Spleen (tissue), 13 donors: Measurements from ENCODE around the gene ERCC6L2. TPM values are rescaled to one million over a fixed set of nuclear protein-coding genes. Genes with fewer than 3 reads are reported as not detected.
A peak's percentile ranks its signal among the peaks of the same experiment; 100 is the strongest.

Source experiments
- DNase-seq: peaks from one replicate; pipeline ENCODE4 v3.0.0-alpha.2; 2020
- H3K27ac ChIP-seq, 8 donors: fragments of 200-600 bp; sonication (generic) in 7 of 8; 1 replicate in 4 of 8; 2 replicates in 4 of 8; pipeline versions ENCODE4 v1.5.0 to v1.8.0; 2016 to 2021; ENCODE audit warnings: inconsistent platforms in 4 of 8, mild to moderate bottlenecking in 4 of 8, moderate library complexity in 1 of 8
- H3K27me3 ChIP-seq, 7 donors: fragments of 200-600 bp; sonication (generic) in 6 of 7; replicated peaks in 1 of 7; 1 replicate in 4 of 7; 2 replicates in 3 of 7; pipeline versions ENCODE4 v1.5.0 to v1.8.0; 2016 to 2021; ENCODE audit warnings: inconsistent platforms in 3 of 7, mild to moderate bottlenecking in 1 of 7
- H3K36me3 ChIP-seq, 6 donors: fragments of 200-600 bp; sonication (generic) in 5 of 6; 1 replicate in 4 of 6; 2 replicates in 2 of 6; pipeline versions ENCODE4 v1.5.0 to v1.8.0; 2016 to 2021; ENCODE audit warnings: inconsistent platforms in 2 of 6
- H3K4me1 ChIP-seq, 6 donors: fragments of 200-600 bp; sonication (generic) in 5 of 6; 1 replicate in 3 of 6; 2 replicates in 3 of 6; pipeline versions ENCODE4 v1.5.0 to v1.8.0; 2016 to 2021; ENCODE audit warnings: inconsistent platforms in 3 of 6
- H3K4me3 ChIP-seq, 8 donors: fragments of 200-600 bp; sonication (generic) in 7 of 8; 1 replicate in 4 of 8; 2 replicates in 4 of 8; pipeline versions ENCODE4 v1.5.0 to v1.8.0; 2016 to 2021; ENCODE audit warnings: inconsistent platforms in 4 of 8, mild to moderate bottlenecking in 4 of 8, moderate library complexity in 2 of 8
- H3K9me3 ChIP-seq, 8 donors: fragments of 200-600 bp; sonication (generic) in 7 of 8; 1 replicate in 4 of 8; 2 replicates in 4 of 8; pipeline versions ENCODE4 v1.5.0 to v1.8.0; 2016 to 2021; ENCODE audit warnings: inconsistent platforms in 4 of 8
- CTCF ChIP-seq, 11 experiments: fragments of 200-600 bp in 7 of 11; fragments of 450-650 bp in 4 of 11; sonication (generic) in 4 of 11; IDR thresholded peaks in 8 of 11; conservative IDR thresholded peaks in 3 of 11; 1 replicate in 7 of 11; 2 replicates in 4 of 11; pipeline versions ENCODE4 v1.4.0 to v1.8.0; 2016 to 2021; ENCODE audit warnings: antibody characterized with exemption in 11 of 11, inconsistent platforms in 4 of 11, mild to moderate bottlenecking in 1 of 11
- POLR2A ChIP-seq, 3 donors: fragments of 450-650 bp; IDR thresholded peaks; one replicate each; pipeline ENCODE4 v1.5.1; 2017; ENCODE audit warnings: antibody characterized with exemption in 3 of 3, mild to moderate bottlenecking in 1 of 3
- POLR2AphosphoS5 ChIP-seq, 3 donors: sonication (generic); formaldehyde crosslinking; IDR thresholded peaks; one replicate each; pipeline ENCODE4 v1.5.1; 2017; ENCODE audit warnings: antibody characterized with exemption in 3 of 3
- WGBS, 5 donors: extraction: QIAGEN DNeasy Blood & Tissue Kit in 3 of 5; methylation state at CpG; one replicate each; pipeline versions ENCODE4 v1.1.5 to v1.1.7; 2013 to 2018; 5-methylcytosine and 5-hydroxymethylcytosine counted together
- intact Hi-C: fragments of 100-400 bp; cut with DNase I; formaldehyde crosslinking; loops from one replicate; pipeline ENCODE4 v1.15.0; 2023; ENCODE audit warnings: low total_unique reads
- long read RNA-seq, 2 donors: transcript quantifications; one replicate each; lab custom pipeline, GENCODE V29; 2026
- polyA plus RNA-seq, 3 donors: library from polyadenylated mRNA; stranded (reverse); fragments of 200-250 nt; gene quantifications; one replicate each; pipeline ENCODE4 v1.2.1, GENCODE V29; 2013
- total RNA-seq, 7 donors: library from RNA; depleted of rRNA in 3 of 7; stranded (reverse); fragments of >200 nt in 3 of 7; fragmentation: NEBNext Ultra II Directional in 4 of 7; extraction: Animal tissue kit (Norgen Biotek cat#: 25700) in 4 of 7; gene quantifications; one replicate each; pipeline versions ENCODE4 v1.1.0 to v1.2.1, GENCODE V29; 2016 to 2021
- donor health status: healthy with polysubstance abuse.
- donor health status: DM: no; HTN: no; CAD: no; lungs with moderate emphysema.
- donor health status: DM: no; HTN: no; CAD: no.
- donor health status: Bipolar disorder and iron deficiency.
- donor health status: healthy.
- donor health status: DM: no; HTN: no; CAD: no.
- donor health status: DM: yes; HTN: yes; CAD: no.

The ERCC6L2 gene
- total RNA-seq: 100 to 1,000 TPM in 2 of 7 donors, 10 to 100 TPM in 5; 51.3 to 118 (median 82.4) TPM
- 1 to 10 TPM; 4.6 to 6.7 (median 5.0) TPM for polyA plus RNA-seq
- long read RNA-seq, donor 1: 0 reads
- long read RNA-seq, donor 2: 0 reads

GRCh38 chr9:95875305-95876137, at the start of gene ERCC6L2:
ERCC6L2 (plus strand) TSS chr9:95875691; CDS start chr9:95876039, 348 bp downstream.
- intact Hi-C loops: no loop called here
- Histone ChIP-seq H3K27ac (peak within 1 kb of the TSS in 1 of 8 donors; percentile 97), H3K4me1 (peaks cover 9 to 29% (median 25%) of the 10 kb centered on the region in 6 donors), H3K36me3 (peaks cover 0 to 31% (median 8%) of the 10 kb centered on the region in 6 donors), H3K27me3 (no peaks in the 10 kb centered on the region), H3K4me3 (no peak within 1 kb of the TSS), H3K9me3 (peaks cover 0 to 13% (median 1%) of the 10 kb centered on the region in 8 donors)
- TF ChIP-seq CTCF (IDR thresholded peaks at IDR 0.05 in 8 of 11, conservative IDR thresholded peaks at IDR 0.05 in 3 of 11): peak in 5 of 11 experiments; percentile 25 to 64 (median 41)
- TF ChIP-seq POLR2AphosphoS5 (IDR thresholded peaks at IDR 0.05): peak; percentile 92 to 97 (median 97)
- TF ChIP-seq POLR2A (IDR thresholded peaks at IDR 0.05): peak in 1 of 3 donors; percentile 62
- 0 to 1% (median 1%) methylated on average over 48 to 74 of the region's 74 CpGs for WGBS, 5 donors
- DNase-seq: peak; percentile 99

GRCh38 chr9:95826183-95826838, 49.2 kb upstream of the ERCC6L2 start:
- intact Hi-C loops: no loop called here
- DNase-seq: no peak
- H3K36me3 ChIP-seq: no peaks in the 10 kb centered on the region
- WGBS, 5 donors: 69 to 80% (median 71%) methylated on average over 8 of the region's 8 CpGs
- H3K27me3 ChIP-seq: no peaks in the 10 kb centered on the region
- no peak overlapping the region for H3K27ac ChIP-seq
- no peak overlapping the region for H3K4me3 ChIP-seq
- H3K4me1 ChIP-seq: no peaks in the 10 kb centered on the region
- TF ChIP-seq CTCF (IDR thresholded peaks at IDR 0.05 in 8 of 11, conservative IDR thresholded peaks at IDR 0.05 in 3 of 11) (no peak), POLR2A (IDR thresholded peaks at IDR 0.05) (no peak), POLR2AphosphoS5 (IDR thresholded peaks at IDR 0.05) (no peak)
- H3K9me3 ChIP-seq: no peaks in the 10 kb centered on the region

- 85 to 100% (median 89%) methylated on average over 3 of the region's 3 CpGs for WGBS, 5 donors
- Histone ChIP-seq H3K4me3 (no peak overlapping the region), H3K9me3 (no peaks in the 10 kb centered on the region), H3K27ac (no peak overlapping the region), H3K27me3 (no peaks in the 10 kb centered on the region), H3K36me3 (no peaks in the 10 kb centered on the region), H3K4me1 (no peaks in the 10 kb centered on the region)
- TF ChIP-seq POLR2AphosphoS5 (IDR thresholded peaks at IDR 0.05): no peak
- TF ChIP-seq CTCF (IDR thresholded peaks at IDR 0.05 in 8 of 11, conservative IDR thresholded peaks at IDR 0.05 in 3 of 11): no peak
- DNase-seq: no peak
- intact Hi-C loops: no loop called here
These were observed 44.7 kb upstream of the ERCC6L2 start for GRCh38 chr9:95830768-95831167.

- no peaks in the 10 kb centered on the region for H3K9me3 ChIP-seq
- H3K4me1 ChIP-seq: no peaks in the 10 kb centered on the region
- intact Hi-C loops: no loop called here
- H3K36me3 ChIP-seq: no peaks in the 10 kb centered on the region
- DNase-seq: no peak
- TF ChIP-seq CTCF (IDR thresholded peaks at IDR 0.05 in 8 of 11, conservative IDR thresholded peaks at IDR 0.05 in 3 of 11): no peak
- TF ChIP-seq POLR2A (IDR thresholded peaks at IDR 0.05): no peak
- no peak for TF ChIP-seq POLR2AphosphoS5 (IDR thresholded peaks at IDR 0.05)
- no peak overlapping the region for H3K27ac ChIP-seq
- no peaks in the 10 kb centered on the region for H3K27me3 ChIP-seq
- H3K4me3 ChIP-seq: no peak overlapping the region
These were observed 43.7 kb upstream of the ERCC6L2 start for GRCh38 chr9:95831810-95832209.
